ENCODE results near the gene ESYT1. TPM values are rescaled to one million over a fixed set of nuclear protein-coding genes. Genes with fewer than 3 reads are reported as not detected.

ESYT1 gene
- total RNA-seq, 2 donors from 2014 or later = 113 to 128 TPM

DNA sequence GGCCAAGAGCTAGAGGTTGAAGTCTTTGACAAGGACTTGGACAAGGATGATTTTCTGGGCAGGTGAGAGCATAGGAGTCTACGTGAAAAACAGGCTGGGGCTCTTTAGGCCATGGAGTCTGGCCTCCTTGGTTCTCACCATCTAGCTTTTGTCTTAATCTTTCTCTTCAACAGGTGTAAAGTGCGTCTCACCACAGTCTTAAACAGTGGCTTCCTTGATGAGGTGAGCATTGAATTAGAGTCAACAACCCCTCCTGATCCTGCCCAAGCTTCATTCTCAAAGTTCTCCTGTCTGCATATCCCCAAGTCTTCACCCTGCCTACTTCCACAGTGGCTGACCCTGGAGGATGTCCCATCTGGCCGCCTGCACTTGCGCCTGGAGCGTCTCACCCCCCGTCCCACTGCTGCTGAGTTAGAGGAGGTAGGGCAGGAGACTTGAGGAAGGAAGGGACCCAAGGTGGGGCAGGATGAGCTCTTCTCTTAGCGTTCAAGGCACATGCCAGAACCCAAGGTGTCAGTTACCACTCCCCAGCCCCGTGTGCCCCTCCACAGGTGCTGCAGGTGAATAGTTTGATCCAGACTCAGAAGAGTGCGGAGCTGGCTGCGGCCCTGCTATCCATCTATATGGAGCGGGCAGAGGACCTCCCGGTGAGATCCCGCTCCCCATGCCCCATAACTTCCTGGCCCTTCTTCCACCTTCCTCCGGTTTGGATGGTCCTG, 9.9 kb downstream of the ESYT1 start:
- H3K4me3 ChIP-seq = no peak overlapping the region
- H3K36me3 ChIP-seq = peaks cover 75% of the 10 kb centered on the region
- H3K9me3 ChIP-seq = no peaks in the 10 kb centered on the region
- no peaks in the 10 kb centered on the region for H3K27me3 ChIP-seq (replicated peaks; ENCODE audit: insufficient read depth)
- no peak overlapping the region for H3K27ac ChIP-seq
- ATAC-seq (ENCODE audit: insufficient number of reproducible peaks, low FRiP score, low read depth) (no peak), DNase-seq (ENCODE audit: low spot score) (no peak)
- TF ChIP-seq, protein P1, sequence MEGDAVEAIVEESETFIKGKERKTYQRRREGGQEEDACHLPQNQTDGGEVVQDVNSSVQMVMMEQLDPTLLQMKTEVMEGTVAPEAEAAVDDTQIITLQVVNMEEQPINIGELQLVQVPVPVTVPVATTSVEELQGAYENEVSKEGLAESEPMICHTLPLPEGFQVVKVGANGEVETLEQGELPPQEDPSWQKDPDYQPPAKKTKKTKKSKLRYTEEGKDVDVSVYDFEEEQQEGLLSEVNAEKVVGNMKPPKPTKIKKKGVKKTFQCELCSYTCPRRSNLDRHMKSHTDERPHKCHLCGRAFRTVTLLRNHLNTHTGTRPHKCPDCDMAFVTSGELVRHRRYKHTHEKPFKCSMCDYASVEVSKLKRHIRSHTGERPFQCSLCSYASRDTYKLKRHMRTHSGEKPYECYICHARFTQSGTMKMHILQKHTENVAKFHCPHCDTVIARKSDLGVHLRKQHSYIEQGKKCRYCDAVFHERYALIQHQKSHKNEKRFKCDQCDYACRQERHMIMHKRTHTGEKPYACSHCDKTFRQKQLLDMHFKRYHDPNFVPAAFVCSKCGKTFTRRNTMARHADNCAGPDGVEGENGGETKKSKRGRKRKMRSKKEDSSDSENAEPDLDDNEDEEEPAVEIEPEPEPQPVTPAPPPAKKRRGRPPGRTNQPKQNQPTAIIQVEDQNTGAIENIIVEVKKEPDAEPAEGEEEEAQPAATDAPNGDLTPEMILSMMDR (IDR thresholded peaks at IDR 0.05) = no peak
- no peaks in the 10 kb centered on the region for H3K4me1 ChIP-seq (ENCODE audit: control insufficient read depth in 1 of 2, low read depth in 2 of 2)

DNA sequence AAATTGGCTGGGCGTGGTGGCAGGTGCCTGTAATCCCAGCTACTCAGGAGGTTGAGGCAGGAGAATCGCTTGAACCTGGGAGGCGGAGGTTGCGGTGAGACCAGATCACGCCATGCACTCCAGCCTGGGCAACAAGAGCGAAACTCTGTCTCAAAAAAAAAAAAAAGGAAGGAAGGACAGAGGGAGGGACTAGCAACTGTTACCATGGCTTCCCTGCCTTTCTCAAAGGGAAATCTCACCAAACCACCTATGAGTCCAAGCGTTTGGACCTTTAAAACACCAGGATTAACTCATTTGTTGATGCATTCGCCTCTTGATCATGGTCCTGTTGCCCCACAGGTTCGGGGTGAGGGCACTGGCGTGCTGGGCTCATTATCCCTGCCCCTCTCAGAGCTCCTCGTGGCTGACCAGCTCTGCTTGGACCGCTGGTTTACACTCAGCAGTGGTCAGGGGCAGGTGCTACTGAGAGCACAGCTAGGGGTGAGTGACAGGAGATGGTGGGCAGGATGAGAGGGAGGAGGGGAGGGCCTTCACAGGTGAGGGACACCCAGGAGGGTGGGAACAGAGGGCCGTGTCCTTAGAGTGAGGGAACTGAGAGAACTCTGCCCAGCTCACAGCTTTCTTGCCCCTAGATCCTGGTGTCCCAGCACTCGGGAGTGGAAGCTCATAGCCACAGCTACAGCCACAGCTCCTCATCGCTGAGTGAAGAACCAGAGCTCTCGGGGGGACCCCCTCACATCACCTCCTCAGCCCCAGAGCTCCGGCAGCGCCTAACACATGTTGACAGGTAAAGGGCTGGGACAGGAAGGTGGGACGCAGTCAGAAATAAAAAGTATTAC, 14.1 kb downstream of the ESYT1 start:
- Histone ChIP-seq H3K27me3 (replicated peaks; ENCODE audit: insufficient read depth) (no peaks in the 10 kb centered on the region), H3K9me3 (no peaks in the 10 kb centered on the region), H3K27ac (no peak overlapping the region), H3K36me3 (peaks cover 46% of the 10 kb centered on the region), H3K4me1 (ENCODE audit: control insufficient read depth in 1 of 2, low read depth in 2 of 2) (peaks cover 4 to 10% of the 10 kb centered on the region in 2 donors), H3K4me3 (no peak overlapping the region)
- no peak for ATAC-seq (ENCODE audit: insufficient number of reproducible peaks, low FRiP score, low read depth)
- DNase-seq (ENCODE audit: low spot score) = no peak
- TF ChIP-seq, protein P1 (IDR thresholded peaks at IDR 0.05) = no peak

DNA sequence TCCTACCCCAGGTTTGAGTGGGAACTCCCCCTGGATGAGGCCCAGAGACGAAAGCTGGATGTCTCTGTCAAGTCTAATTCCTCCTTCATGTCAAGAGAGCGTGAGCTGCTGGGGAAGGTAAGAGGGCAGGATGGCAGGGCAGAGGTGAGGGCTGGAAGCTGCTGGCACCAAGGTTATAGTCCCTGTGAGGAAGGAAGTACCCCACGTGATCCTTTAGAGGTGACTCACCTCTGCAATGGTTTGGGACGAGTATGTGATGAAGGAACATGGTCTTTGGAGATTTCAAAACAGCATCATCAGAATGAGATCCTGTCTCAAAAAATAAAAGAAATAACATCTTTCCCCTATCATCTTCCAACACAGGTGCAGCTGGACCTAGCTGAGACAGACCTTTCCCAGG, 15.2 kb downstream of the ESYT1 start:
- Histone ChIP-seq H3K4me3 (no peak overlapping the region), H3K9me3 (no peaks in the 10 kb centered on the region), H3K27ac (no peak overlapping the region), H3K27me3 (replicated peaks; ENCODE audit: insufficient read depth) (no peaks in the 10 kb centered on the region), H3K4me1 (ENCODE audit: control insufficient read depth in 1 of 2, low read depth in 2 of 2) (peaks cover 4 to 13% of the 10 kb centered on the region in 2 donors), H3K36me3 (peaks cover 36% of the 10 kb centered on the region)
- TF ChIP-seq, protein P1 (IDR thresholded peaks at IDR 0.05) = no peak
- ATAC-seq (ENCODE audit: insufficient number of reproducible peaks, low FRiP score, low read depth) (peak; percentile 11), DNase-seq (ENCODE audit: low spot score) (no peak)

DNA sequence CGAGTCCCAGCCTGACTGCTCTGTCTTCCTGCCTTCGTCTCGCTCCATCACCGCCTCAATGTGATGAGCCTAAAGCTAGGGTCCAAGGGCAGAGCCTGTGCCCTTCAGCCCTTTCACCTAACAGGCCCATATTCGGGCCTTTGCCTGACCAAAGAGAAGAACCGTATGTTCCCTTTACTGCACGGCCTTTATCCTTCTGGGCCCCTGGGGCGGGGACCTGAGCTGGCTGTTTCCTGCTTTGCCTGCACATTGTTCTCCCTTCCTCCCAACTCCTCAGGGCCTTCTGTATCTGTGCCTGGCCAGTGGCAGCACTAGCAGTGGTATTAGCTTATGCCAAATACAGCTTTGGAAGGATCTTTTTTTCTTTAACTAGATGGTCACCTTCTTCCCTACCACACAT, 15.8 kb downstream of the ESYT1 start:
- Histone ChIP-seq H3K4me3 (no peak overlapping the region), H3K4me1 (ENCODE audit: control insufficient read depth in 1 of 2, low read depth in 2 of 2) (peaks cover 4 to 13% of the 10 kb centered on the region in 2 donors), H3K27ac (no peak overlapping the region), H3K27me3 (replicated peaks; ENCODE audit: insufficient read depth) (no peaks in the 10 kb centered on the region), H3K36me3 (peaks cover 32% of the 10 kb centered on the region), H3K9me3 (no peaks in the 10 kb centered on the region)
- DNase-seq (ENCODE audit: low spot score) (no peak), ATAC-seq (ENCODE audit: insufficient number of reproducible peaks, low FRiP score, low read depth) (no peak)
- TF ChIP-seq, protein P1 (IDR thresholded peaks at IDR 0.05) = no peak

DNA sequence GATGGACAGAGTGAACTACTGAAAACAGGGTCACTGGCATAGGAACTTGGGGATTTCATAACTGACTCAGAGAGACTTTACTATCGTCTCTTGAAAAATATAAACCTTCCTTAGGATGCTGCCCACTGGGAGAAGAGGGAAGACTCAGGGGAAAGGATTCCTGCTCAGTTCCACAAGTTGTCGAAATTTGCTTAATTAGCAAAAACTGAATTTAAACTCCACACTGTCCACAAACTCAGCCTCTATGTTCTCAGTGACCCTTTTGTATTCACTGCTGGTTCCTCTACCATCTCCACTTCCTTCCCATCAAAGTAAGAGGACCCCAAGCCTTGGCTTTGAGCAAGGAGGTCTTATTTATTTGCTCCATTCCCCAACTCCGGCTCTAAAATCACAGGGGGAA, 17.1 kb downstream of the ESYT1 start:
- Histone ChIP-seq H3K27me3 (replicated peaks; ENCODE audit: insufficient read depth) (no peaks in the 10 kb centered on the region), H3K27ac (no peak overlapping the region), H3K36me3 (peaks cover 27% of the 10 kb centered on the region), H3K4me1 (ENCODE audit: control insufficient read depth in 1 of 2, low read depth in 2 of 2) (peaks cover 4 to 13% of the 10 kb centered on the region in 2 donors), H3K4me3 (no peak overlapping the region), H3K9me3 (no peaks in the 10 kb centered on the region)
- no peak for ATAC-seq (ENCODE audit: insufficient number of reproducible peaks, low FRiP score, low read depth)
- TF ChIP-seq, protein P1 (IDR thresholded peaks at IDR 0.05) = no peak
- no peak for DNase-seq (ENCODE audit: low spot score)
